ENCODE results near the gene GULP1.

DNA sequence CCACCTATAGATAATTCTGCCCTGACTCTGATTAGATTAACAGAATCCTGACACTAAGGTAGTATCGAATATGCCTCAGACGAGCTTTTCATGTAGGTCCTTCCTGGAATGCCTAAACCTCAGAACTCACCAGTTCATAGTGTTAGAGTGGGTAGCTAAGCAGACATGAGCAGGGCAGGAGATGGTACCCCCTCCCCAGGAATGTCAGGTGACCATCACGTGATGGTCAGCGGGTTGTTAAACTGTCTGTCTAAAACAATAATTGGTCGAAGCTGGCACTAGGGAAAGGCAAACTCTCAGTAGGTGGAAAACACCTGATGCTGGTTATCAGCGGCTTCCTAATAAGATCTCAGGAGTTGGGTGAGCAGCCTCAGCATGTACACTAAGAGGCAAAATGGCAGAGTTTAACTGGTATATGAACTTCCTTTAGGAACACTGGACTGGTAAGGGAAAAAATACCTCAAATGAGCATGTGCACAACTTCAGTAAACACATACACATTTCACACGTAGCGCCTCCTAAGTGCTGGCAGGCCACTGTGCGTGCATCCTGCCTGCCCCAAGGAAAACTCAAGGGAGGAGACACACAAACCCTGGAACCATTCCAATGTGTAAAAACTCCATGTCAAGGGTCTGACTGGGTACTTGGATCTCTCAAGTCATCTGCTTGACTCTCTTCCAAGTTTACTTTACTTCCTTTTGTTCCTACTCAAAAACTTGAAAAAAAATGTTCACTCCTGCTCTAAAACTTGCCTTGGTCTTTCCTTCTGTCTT lies 339.5 kb downstream of the GULP1 start:
- TF ChIP-seq EP300 (IDR thresholded peaks at IDR 0.05; ENCODE audit: borderline replicate concordance) (no peak), TAF1 (IDR thresholded peaks at IDR 0.05; ENCODE audit: low read depth) (no peak), MAX (IDR thresholded peaks at IDR 0.05) (no peak), ZBTB7A (IDR thresholded peaks at IDR 0.05; ENCODE audit: low read depth) (no peak), TCF12 (IDR thresholded peaks at IDR 0.05; ENCODE audit: low read depth) (no peak), YY1 (IDR thresholded peaks at IDR 0.05; ENCODE audit: low read depth) (no peak), CREB1 (IDR thresholded peaks at IDR 0.05; ENCODE audit: low read depth) (no peak), REST (IDR thresholded peaks at IDR 0.05; ENCODE audit: low read depth) (no peak)

Data from Ishikawa (cell line).